ENCODE results near the gene ATP11B. TPM values are rescaled to one million over a fixed set of nuclear protein-coding genes. Genes with fewer than 3 reads are reported as not detected.
"Not testable (repeated sequence)": the region's sequence is repeated elsewhere in the genome, so short reads cannot be mapped to it uniquely, and the experiment has no call there.

The ATP11B gene
- total RNA-seq, 1 donor from 2014 or later, result 73.2 TPM

DNA sequence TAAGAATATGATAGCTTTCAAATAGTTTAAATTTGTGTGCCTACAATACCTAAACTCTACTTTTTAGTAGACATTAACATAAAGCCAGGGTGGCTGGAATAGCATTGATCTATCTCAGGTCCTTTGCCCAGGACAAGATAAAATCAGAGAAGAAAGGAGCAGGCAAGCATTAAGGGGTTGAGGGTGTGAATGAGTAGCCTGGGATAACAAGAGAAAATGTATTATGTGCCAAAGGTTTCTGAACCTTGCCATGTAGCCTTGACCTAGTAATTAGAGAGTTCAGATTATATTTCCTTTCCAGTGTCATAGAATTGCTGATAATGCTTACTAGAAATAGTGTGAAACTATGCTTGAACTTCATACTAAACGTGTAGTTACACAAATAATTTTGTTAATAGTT is 22.9 kb downstream of the ATP11B start:
- Mint-ChIP-seq H3K36me3 (ENCODE audit: low read depth) (no peaks in the 10 kb centered on the region), H3K4me3 (ENCODE audit: unreplicated experiment) (no peak overlapping the region), H3K27ac (ENCODE audit: unreplicated experiment) (no peak overlapping the region), H3K9me3 (ENCODE audit: low read depth) (no peaks in the 10 kb centered on the region), H3K4me1 (ENCODE audit: low read depth) (peaks cover 12% of the 10 kb centered on the region), H3K27me3 (ENCODE audit: low read depth) (no peaks in the 10 kb centered on the region)
- TF ChIP-seq, protein P1, sequence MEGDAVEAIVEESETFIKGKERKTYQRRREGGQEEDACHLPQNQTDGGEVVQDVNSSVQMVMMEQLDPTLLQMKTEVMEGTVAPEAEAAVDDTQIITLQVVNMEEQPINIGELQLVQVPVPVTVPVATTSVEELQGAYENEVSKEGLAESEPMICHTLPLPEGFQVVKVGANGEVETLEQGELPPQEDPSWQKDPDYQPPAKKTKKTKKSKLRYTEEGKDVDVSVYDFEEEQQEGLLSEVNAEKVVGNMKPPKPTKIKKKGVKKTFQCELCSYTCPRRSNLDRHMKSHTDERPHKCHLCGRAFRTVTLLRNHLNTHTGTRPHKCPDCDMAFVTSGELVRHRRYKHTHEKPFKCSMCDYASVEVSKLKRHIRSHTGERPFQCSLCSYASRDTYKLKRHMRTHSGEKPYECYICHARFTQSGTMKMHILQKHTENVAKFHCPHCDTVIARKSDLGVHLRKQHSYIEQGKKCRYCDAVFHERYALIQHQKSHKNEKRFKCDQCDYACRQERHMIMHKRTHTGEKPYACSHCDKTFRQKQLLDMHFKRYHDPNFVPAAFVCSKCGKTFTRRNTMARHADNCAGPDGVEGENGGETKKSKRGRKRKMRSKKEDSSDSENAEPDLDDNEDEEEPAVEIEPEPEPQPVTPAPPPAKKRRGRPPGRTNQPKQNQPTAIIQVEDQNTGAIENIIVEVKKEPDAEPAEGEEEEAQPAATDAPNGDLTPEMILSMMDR (IDR thresholded peaks at IDR 0.05), result no peak
- DNase-seq (ENCODE audit: low spot score), result no peak

DNA sequence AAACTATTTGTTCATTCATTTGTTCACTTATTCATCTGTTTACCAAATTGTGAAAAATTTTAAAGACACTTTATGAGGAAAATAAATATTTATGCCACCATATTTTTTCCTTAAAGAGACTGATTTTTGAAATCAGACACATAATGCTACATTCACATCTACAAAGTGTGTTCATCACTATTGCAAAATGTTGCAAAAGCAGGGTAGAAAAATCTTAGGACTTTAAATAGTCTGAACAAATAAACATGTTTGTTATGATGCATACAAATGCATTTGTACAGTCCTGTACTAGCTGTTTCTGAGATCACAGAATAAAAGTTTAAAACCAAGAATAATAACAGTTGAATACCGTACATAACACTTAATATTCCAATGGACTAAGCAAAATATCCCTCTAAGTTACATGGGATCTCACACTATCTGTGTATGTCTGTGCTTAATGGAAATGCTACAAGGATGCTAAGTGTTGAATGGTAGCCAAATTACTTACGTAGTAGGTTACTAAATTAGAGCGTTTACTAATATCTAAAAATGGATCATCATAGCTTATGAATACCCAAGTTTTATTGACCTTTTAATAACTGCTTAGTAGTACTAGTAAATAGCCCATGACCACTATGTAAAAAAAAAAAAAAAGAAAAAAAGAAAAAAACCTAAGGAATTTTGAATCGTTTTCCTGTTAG is 25.1 kb downstream of the ATP11B start:
- no peak for DNase-seq (ENCODE audit: low spot score)
- H3K36me3 Mint-ChIP-seq (ENCODE audit: low read depth), result peaks cover 9% of the 10 kb centered on the region
- TF ChIP-seq, protein P1 (IDR thresholded peaks at IDR 0.05), result no peak
- H3K4me1 Mint-ChIP-seq (ENCODE audit: low read depth), result peaks cover 12% of the 10 kb centered on the region
- no peaks in the 10 kb centered on the region for H3K27me3 Mint-ChIP-seq (ENCODE audit: low read depth)
- no peak overlapping the region for H3K27ac Mint-ChIP-seq (ENCODE audit: unreplicated experiment)
- H3K9me3 Mint-ChIP-seq (ENCODE audit: low read depth), result no peaks in the 10 kb centered on the region
- no peak overlapping the region for H3K4me3 Mint-ChIP-seq (ENCODE audit: unreplicated experiment)

DNA sequence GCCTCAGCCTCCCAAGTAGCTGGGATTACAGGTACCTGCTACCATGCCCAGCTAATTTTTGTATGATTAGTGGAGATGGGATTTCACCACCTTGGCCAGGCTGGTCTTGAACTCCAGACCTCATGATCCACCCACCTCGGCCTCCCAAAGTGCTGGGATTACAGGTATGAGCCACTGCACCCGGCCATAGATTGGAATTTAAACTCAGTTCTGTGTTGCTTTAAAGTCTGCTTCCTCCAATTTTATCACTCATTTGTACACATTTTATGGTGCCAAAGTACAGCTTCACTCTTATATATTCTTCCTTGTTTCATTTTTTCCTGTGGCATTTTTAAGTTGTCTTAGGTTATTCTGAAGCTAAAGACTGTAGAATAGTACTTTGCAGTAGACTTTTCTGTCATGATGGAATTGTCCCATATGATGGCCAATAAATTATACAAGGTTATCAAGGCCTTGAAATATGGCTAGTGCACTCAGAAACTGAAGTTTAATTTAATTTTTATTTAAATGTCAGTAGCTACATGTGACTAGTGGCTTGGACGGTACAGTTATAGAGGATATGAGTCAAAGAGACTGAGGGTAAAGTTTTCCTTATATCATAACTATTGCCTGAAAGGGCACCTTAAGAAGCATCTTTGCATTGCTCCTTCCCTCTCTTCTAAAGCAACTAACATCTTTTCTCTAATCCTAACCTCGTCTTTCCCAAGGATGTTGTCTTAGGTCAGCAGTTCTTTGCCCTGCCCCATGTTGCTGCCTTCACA is 28.1 kb downstream of the ATP11B start:
- no peaks in the 10 kb centered on the region for H3K9me3 Mint-ChIP-seq (ENCODE audit: low read depth)
- H3K4me3 Mint-ChIP-seq (ENCODE audit: unreplicated experiment), result no peak overlapping the region
- H3K27ac Mint-ChIP-seq (ENCODE audit: unreplicated experiment), result no peak overlapping the region
- H3K36me3 Mint-ChIP-seq (ENCODE audit: low read depth), result peaks cover 10% of the 10 kb centered on the region
- peaks cover 5% of the 10 kb centered on the region for H3K4me1 Mint-ChIP-seq (ENCODE audit: low read depth)
- no peak for DNase-seq (ENCODE audit: low spot score)
- no peaks in the 10 kb centered on the region for H3K27me3 Mint-ChIP-seq (ENCODE audit: low read depth)
- TF ChIP-seq, protein P1 (IDR thresholded peaks at IDR 0.05), result no peak

DNA sequence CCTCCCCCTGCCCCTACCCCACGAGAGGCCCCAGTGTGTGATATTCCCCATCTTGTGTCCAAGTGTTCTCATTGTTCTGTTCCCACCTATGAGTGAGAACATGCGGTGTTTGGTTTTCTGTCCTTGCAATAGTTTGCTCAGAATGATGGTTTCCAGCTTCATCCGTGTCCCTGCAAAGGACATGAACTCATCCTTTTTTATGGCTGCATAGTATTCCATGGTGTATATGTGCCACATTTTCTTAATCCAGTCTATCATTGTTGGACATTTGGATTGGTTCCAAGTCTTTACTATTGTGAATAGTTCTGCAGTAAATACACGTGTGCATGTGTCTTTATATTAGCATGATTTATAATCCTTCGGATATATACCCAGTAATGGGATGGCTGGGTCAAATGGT is 29.0 kb downstream of the ATP11B start:
- H3K27ac Mint-ChIP-seq (ENCODE audit: unreplicated experiment); DNase-seq (ENCODE audit: low spot score); H3K9me3 Mint-ChIP-seq (ENCODE audit: low read depth); H3K27me3 Mint-ChIP-seq (ENCODE audit: low read depth); H3K4me3 Mint-ChIP-seq (ENCODE audit: unreplicated experiment); H3K4me1 Mint-ChIP-seq (ENCODE audit: low read depth): not testable (repeated sequence)
- peaks cover 10% of the 10 kb centered on the region for H3K36me3 Mint-ChIP-seq (ENCODE audit: low read depth)

DNA sequence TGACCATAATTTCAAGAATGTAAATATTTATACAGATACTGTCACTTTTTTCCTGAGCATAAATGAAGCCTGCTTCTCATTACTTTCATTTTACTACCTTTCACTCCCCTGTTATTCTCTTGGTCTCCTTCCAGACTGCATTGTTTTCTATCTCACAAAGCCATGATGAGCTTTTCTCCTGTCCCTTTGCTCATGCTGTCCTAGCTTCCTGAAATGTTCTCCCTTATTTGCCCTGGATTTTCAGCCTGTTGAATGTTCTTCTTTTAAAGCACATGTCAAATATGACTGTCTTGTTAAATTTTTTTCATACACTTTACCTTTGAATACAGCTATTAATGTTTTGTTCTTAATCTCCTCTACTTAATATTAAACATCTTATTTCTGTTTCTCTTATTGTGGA is 31.7 kb downstream of the ATP11B start:
- Mint-ChIP-seq H3K9me3 (ENCODE audit: low read depth) (no peaks in the 10 kb centered on the region), H3K27ac (ENCODE audit: unreplicated experiment) (no peak overlapping the region), H3K4me1 (ENCODE audit: low read depth) (peaks cover 5% of the 10 kb centered on the region), H3K4me3 (ENCODE audit: unreplicated experiment) (no peak overlapping the region), H3K27me3 (ENCODE audit: low read depth) (no peaks in the 10 kb centered on the region), H3K36me3 (ENCODE audit: low read depth) (peaks cover 10% of the 10 kb centered on the region)
- no peak for DNase-seq (ENCODE audit: low spot score)
- TF ChIP-seq, protein P1 (IDR thresholded peaks at IDR 0.05), result no peak
